Upper lobe of left lung (tissue), 4 donors: ENCODE measurements around the gene FBXL7.

Source experiments
- CTCF ChIP-seq, 6 experiments: fragments of 450-650 bp in 4 of 6; fragments of 200-600 bp in 2 of 6; sonication (generic) in 2 of 6; IDR thresholded peaks; one replicate each; pipeline ENCODE4 v1.5.1; 2016 to 2019; ENCODE audit warnings: antibody characterized with exemption in 6 of 6
- POLR2A ChIP-seq, 4 donors: fragments of 450-650 bp; IDR thresholded peaks; one replicate each; pipeline ENCODE4 v1.5.1; 2016 to 2017; ENCODE audit warnings: antibody characterized with exemption in 4 of 4, mild to moderate bottlenecking in 2 of 4
- POLR2AphosphoS5 ChIP-seq, 2 donors: sonication (generic); formaldehyde crosslinking; IDR thresholded peaks; one replicate each; pipeline ENCODE4 v1.5.1; 2017; ENCODE audit warnings: antibody characterized with exemption in 2 of 2

GRCh38 chr5:15502208-15502607 lies 2.2 kb downstream of the FBXL7 start:
- TF ChIP-seq CTCF (IDR thresholded peaks at IDR 0.05) (no peak), POLR2A (IDR thresholded peaks at IDR 0.05) (no peak), POLR2AphosphoS5 (IDR thresholded peaks at IDR 0.05) (no peak)
